Breast epithelium (tissue), 3 donors: ENCODE results near the gene LMBR1.

Source experiments
- POLR2AphosphoS5 ChIP-seq, 3 donors: sonication (generic); formaldehyde crosslinking; IDR thresholded peaks; one replicate each; pipeline ENCODE4 v1.6.1; 2017; ENCODE audit warnings: antibody characterized with exemption in 3 of 3
- TF ChIP-seq, protein P1 (sequence below), 3 donors: fragments of 450-650 bp; IDR thresholded peaks; one replicate each; pipeline ENCODE4 v1.5.1; 2016 to 2017; ENCODE audit warnings: antibody characterized with exemption in 3 of 3, mild to moderate bottlenecking in 3 of 3, moderate library complexity in 3 of 3

DNA sequence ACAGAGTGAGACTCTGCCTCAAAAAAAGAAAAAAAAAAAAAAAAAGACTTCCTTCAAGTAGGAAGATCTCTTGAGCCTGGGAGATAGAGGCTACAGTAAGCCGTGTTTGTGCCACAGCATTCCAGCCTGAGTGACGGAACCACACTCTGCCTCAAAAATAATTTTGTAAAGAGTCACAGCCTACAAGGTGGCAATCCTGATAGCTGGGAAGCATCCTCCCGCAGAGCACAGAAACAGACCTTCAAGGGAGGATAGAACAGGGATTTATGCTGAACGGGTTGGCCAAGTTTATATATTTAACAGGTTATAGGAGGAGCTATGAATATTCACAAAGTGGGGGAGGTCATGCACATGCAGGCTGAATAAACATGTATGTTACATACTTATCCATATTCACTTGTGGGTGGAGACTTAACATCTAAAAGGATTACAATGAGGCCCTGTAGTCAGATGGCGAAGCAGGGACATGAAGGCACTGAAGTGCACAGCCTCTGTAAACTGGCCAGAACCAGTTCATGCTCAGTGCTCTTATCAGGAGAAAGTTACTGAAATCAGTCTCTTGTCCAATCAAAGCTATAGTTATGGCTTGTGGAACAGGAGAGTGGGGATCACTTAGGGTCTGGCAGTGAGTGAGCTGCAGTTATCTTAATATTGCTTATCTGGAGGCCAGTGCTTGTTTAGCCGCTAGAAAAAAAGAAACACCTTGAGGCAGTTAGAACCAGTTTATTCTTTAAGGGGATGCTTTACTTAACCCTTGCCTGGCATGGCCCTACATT lies 6.8 kb downstream of the LMBR1 start:
- TF ChIP-seq, protein P1, sequence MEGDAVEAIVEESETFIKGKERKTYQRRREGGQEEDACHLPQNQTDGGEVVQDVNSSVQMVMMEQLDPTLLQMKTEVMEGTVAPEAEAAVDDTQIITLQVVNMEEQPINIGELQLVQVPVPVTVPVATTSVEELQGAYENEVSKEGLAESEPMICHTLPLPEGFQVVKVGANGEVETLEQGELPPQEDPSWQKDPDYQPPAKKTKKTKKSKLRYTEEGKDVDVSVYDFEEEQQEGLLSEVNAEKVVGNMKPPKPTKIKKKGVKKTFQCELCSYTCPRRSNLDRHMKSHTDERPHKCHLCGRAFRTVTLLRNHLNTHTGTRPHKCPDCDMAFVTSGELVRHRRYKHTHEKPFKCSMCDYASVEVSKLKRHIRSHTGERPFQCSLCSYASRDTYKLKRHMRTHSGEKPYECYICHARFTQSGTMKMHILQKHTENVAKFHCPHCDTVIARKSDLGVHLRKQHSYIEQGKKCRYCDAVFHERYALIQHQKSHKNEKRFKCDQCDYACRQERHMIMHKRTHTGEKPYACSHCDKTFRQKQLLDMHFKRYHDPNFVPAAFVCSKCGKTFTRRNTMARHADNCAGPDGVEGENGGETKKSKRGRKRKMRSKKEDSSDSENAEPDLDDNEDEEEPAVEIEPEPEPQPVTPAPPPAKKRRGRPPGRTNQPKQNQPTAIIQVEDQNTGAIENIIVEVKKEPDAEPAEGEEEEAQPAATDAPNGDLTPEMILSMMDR (IDR thresholded peaks at IDR 0.05): no peak
- no peak for TF ChIP-seq POLR2AphosphoS5 (IDR thresholded peaks at IDR 0.05)
